Cortex of kidney (tissue), 1 donor: ENCODE measurements around the gene ECI1.
"Not testable (repeated sequence)": the region's sequence is repeated elsewhere in the genome, so short reads cannot be mapped to it uniquely, and the experiment has no call there.

ENCODE experiments used
- DNase-seq: peaks from one replicate; lab custom pipeline; 2025; lab: John Stamatoyannopoulos, UW

ECI1 gene

GRCh38 chr16:2210386-2211365 lies 40.7 kb downstream of the ECI1 start, which contains the start of gene BRICD5:
Gene BRICD5 (minus strand): TSS chr16:2210863. CDS start chr16:2210833, 30 bp downstream.
- DNase-seq: no peak

DNA sequence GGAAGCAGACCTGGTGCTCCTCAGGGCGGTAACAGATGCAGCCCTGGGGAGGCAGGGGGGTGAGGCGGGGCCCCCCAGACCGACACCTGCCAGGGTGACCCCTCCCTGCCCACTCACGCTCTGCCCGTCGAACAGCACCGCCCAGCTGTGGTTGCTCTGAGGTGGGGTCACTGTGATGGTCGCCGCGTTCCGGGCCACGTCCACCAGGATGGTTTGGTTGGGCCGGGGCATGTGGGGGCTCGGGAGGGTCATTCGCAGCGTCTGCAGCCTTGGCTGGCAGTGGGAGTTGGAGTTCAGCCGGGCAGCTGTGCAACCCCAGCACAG lies 41.4 kb downstream of the ECI1 start:
- DNase-seq: no peak

- no peak for DNase-seq
These were observed 42.0 kb downstream of the ECI1 start for GRCh38 chr16:2209258-2210008.

DNA sequence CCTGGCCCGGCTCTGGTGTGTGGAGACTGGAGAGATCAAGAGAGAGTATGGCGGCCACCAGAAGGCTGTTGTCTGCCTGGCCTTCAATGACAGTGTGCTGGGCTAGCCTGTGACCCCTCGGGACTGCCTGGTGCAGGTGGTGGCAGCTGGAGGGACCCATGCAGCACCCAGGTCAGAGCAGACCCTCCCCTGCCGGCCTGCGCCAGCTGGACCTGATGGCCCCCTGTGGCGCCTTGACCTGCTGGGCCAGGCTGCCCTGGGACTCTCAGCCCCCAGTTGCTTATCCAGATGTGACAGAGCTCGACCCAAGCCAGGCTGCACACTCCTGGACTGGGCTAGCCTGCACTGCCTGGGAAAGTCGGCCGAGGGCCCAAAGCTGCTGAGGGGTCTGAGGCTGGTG lies 42.6 kb downstream of the ECI1 start:
- DNase-seq: no peak

DNA sequence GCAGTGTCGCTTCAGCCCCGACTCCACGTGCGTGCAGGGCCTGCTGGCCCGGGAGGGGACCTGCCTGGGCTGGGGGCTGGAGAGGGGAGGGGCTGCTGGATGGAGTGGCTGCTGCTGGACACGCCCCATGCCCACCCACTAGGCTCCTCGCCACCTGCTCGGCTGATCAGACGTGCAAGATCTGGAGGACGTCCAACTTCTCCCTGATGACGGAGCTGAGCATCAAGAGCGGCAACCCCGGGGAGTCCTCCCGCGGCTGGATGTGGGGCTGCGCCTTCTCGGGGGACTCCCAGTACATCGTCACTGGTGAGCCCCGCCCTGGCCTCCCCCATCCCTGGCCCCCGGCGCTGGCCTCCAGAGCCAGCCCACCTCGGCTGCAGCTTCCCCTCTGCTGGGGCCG lies 43.1 kb downstream of the ECI1 start:
- no peak for DNase-seq

- DNase-seq: no peak
These were observed 43.5 kb downstream of the ECI1 start for GRCh38 chr16:2207872-2208271.

- DNase-seq: no peak
These were observed 44.5 kb downstream of the ECI1 start for GRCh38 chr16:2206780-2207433.

DNA sequence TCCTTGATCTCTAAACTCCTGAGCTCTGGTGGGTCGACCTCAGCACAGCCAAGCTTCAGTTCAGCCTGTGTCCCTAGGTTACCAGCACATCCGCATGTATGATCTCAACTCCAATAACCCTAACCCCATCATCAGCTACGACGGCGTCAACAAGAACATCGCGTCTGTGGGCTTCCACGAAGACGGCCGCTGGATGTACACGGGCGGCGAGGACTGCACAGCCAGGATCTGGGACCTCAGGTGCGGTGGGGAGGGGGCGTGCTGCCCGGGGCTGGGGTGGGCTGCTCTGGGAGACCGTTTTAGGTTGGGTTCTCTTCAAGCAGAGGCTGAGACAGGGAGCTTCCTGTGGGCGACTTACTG lies 45.0 kb downstream of the ECI1 start:
- no peak for DNase-seq

DNA sequence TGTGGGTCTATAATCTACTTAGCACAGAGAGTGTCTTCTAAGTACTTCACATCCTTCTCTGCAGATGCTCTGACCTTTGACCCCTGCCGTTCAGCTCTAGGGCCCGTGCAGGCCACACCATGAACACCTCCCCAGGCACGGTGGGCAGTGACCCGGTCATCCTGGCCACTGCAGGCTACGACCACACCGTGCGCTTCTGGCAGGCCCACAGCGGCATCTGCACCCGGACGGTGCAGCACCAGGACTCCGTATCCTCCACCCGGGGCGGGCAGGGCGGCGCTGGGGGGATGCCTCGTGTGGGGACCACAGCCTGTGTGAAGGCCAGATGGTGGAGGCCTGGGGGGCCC lies 45.4 kb downstream of the ECI1 start:
- no peak for DNase-seq

DNA sequence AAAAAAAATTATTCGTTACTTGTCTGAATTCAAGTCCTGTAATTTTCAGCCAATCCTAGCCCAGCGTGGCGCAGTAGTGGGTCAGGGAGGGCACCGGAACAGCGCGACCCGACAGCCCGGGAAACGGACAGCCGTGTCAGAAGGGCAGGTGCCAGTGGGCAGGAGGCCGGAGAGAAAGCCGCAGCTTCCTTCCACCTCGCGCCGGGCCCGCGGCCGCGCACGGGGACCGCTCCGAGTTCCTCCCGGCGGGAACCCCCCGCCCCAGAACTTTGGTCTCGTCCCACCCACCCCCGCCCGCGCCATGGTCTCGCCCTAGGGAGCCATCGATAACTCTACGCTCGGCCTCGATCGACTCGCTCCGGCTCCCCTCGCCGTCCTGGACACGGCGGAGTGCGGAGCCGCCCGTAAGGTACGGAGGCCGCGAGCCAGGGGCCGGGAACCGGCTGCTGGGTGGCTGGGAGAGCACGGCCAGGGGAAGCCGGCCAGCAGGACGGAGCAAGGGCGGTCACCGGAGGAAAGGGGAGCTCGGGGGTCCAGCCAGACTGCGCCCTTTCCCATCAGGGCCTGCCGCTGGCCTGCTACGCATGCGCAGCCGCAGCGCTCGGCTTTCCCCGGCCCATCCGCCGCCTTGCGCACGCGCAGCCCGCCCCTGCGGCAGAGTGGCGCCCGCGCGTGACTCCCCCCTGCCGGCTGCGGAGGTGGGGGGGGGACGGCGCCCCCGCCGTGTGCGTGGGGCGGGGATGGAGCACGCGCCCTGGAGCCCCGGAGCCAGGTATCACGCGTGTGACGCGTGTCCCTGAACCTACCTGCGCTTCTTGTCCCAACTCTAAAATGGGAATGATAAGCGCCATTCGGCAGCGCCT lies 46.1 kb downstream of the ECI1 start, which contains the start of gene MLST8:
Gene MLST8 (plus strand): TSS at position 351 of the 863 bp plus-strand sequence. CDS start 632 bp downstream, outside the sequence.
- no peak for DNase-seq

- no peak for DNase-seq
These were observed 46.8 kb downstream of the ECI1 start for GRCh38 chr16:2204416-2205103.

DNA sequence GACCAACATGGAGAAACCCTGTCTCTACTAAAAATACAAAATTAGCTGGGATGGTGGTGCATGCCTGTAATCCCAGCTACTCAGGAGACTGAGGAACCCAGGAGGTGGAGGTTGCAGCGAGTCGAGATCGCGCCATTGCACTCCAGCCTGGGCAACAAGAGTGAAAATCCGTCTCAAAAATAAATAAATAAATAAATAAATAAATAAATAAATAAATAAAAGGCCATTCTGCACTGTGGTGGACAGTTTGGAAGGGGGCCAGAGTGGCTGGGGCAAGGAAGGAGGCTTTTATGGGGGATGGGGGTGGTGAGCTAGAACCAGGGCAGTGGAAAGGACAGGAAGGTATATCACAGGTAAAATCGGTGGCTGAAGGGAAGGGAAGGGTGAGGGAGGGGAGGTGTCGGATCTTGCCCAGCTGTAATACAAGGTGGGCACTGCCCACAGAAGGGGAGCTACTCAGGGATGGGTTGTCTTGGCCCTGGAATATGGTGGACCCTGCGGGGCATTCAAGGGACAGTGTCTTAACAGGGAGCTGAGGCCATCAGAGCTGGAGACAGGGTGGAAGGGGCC lies 48.2 kb downstream of the ECI1 start:
- DNase-seq: not testable (repeated sequence)

GRCh38 chr16:2200313-2200712 lies 51.1 kb downstream of the ECI1 start:
- DNase-seq: no peak

DNA sequence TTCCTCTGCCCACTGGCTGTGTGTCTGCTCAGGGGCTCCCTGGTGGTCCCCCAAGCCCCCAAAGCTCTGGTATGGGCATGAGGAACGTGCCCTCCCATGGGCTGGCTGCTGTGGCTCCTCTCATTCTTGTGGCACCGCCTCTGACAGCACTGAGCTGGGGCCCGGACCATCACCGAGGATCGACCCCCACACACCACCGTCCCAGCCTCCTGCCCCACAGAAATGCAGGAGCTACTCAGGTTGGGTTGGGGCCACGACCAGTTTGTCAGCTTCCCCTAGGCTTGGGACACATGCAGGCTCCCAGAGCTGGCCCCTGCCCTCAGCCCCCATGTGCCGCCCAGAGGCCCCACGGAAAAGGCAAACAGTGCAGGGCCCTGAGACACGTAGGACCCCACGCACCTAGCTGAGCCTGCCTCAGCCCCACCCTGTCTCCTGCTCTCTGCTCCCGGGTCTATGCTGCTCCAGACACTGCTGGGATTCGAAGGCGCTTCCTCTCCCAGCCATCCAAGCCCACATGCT lies 51.7 kb downstream of the ECI1 start:
- no peak for DNase-seq

DNA sequence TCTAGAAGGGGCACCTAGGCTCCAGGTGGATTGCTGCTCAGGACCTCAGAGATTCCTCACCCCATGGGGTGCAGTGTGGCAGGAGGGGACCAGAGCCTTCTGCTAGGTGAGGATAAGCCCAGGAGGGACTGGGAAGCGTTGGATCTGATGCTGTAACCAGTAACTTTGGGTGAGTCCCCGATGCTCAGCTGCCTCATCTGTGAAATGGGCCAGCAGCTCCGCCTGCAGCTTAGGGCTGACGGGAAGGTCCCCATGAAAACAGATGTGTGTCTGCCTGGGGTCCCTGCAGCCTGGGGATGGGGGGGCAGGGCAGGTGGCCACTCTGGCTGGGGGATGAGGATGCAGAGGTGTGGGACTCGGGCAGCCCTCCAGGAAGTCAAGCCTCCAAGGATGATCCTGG lies 52.3 kb downstream of the ECI1 start:
- no peak for DNase-seq

- no peak for DNase-seq
These were observed 53.1 kb downstream of the ECI1 start for GRCh38 chr16:2198283-2198682.

DNA sequence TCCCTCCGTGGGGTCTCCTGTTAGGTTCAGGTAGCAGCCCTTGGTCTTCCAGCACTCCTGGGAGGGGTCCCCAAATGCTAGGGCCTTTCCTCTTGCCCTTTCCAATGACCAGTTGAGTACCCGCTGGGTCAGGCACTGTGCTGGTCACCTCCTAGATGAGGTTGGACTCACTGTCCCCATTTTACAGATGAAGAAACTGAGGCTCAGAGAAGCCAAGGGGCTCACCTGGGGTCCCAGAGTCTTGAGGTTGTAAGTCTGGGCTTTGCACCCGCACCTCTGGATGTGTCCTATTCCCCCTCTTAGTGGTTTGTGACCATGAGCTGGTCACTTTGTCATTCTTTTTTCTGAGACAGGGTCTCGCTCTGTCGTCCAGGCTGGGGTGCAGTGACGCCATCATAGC lies 53.6 kb downstream of the ECI1 start:
- no peak for DNase-seq

- DNase-seq: no peak
These were observed 54.3 kb downstream of the ECI1 start for GRCh38 chr16:2196981-2197511.

- no peak for DNase-seq
These were observed 55.0 kb downstream of the ECI1 start, which contains the start of gene CASKIN1 for GRCh38 chr16:2196162-2196980. Gene CASKIN1 (minus strand): TSS chr16:2196605. CDS start chr16:2196432, 173 bp downstream.
